Activated naive CD4-positive, alpha-beta T cell treated with anti-CD3 and anti-CD28 coated beads, Interleukin-2, amount 50 U/mL, for 72 hours (primary cell): ENCODE measurements around the gene SLC25A28. TPM values are rescaled to one million over a fixed set of nuclear protein-coding genes. Genes with fewer than 3 reads are reported as not detected.
"Not testable (repeated sequence)": the region's sequence is repeated elsewhere in the genome, so short reads cannot be mapped to it uniquely, and the experiment has no call there.

ENCODE experiments used
- ATAC-seq, 2 donors: fragments of 150-1000 bp; cut with Tn5 transposase; 2 replicates each; pipeline ENCODE4 v1.10.0; 2021; ENCODE audit warnings: mild to moderate bottlenecking in 2 of 2, moderate library complexity in 2 of 2
- DNase-seq, 2 donors: peaks; one replicate each; pipeline ENCODE4 v3.0.0; 2021 to 2022; ENCODE audit warnings: low spot score in 2 of 2
- H3K27ac Mint-ChIP-seq, 2 donors: one replicate each; pipeline ENCODE4 v1.8.0; 2022; ENCODE audit warnings: mild to moderate bottlenecking in 2 of 2, mixed read lengths in 2 of 2
- H3K36me3 Mint-ChIP-seq, 2 donors: one replicate each; pipeline ENCODE4 v1.8.0; 2022; ENCODE audit warnings: mixed read lengths in 2 of 2
- H3K9me3 Mint-ChIP-seq, 2 donors: one replicate each; pipeline ENCODE4 v1.8.0; 2022; ENCODE audit warnings: mixed read lengths in 2 of 2
- total RNA-seq, 2 donors: library from RNA; stranded (reverse); gene quantifications; one replicate each; pipeline ENCODE4 v1.2.3, GENCODE V29; 2022

SLC25A28 gene
- total RNA-seq, 2 donors from 2014 or later = 68.6 to 75.0 TPM

- Mint-ChIP-seq H3K36me3 (peaks cover 0 to 5% of the 10 kb centered on the region in 2 donors), H3K9me3 (peaks cover 2 to 3% of the 10 kb centered on the region in 2 donors), H3K27ac (no peak overlapping the region)
- no peak for ATAC-seq
- no peak for DNase-seq
These were observed 11.3 kb upstream of the SLC25A28 start for GRCh38 chr10:99631496-99631895.

- Mint-ChIP-seq H3K27ac (no peak overlapping the region), H3K9me3 (no peaks in the 10 kb centered on the region), H3K36me3 (peaks cover 0 to 5% of the 10 kb centered on the region in 2 donors)
- DNase-seq = no peak
- no peak for ATAC-seq
These were observed 10.8 kb upstream of the SLC25A28 start for GRCh38 chr10:99630991-99631390.

GRCh38 chr10:99630433-99630832 is 10.2 kb upstream of the SLC25A28 start:
- DNase-seq (no peak), ATAC-seq (no peak)
- Mint-ChIP-seq H3K27ac (no peak overlapping the region), H3K9me3 (no peaks in the 10 kb centered on the region), H3K36me3 (peaks cover 0 to 5% of the 10 kb centered on the region in 2 donors)

GRCh38 chr10:99629625-99629978 is 9.4 kb upstream of the SLC25A28 start:
- no peak overlapping the region for H3K27ac Mint-ChIP-seq
- ATAC-seq (peak; percentile 45 to 57), DNase-seq (no peak)
- H3K9me3 Mint-ChIP-seq = no peaks in the 10 kb centered on the region
- peaks cover 0 to 5% of the 10 kb centered on the region in 2 donors for H3K36me3 Mint-ChIP-seq

GRCh38 chr10:99628923-99629624 is 8.8 kb upstream of the SLC25A28 start:
- Mint-ChIP-seq H3K36me3 (peaks cover 0 to 1% of the 10 kb centered on the region in 2 donors), H3K27ac (no peak overlapping the region), H3K9me3 (no peaks in the 10 kb centered on the region)
- ATAC-seq (no peak), DNase-seq (no peak)

GRCh38 chr10:99625124-99625523 is 4.9 kb upstream of the SLC25A28 start:
- not testable (repeated sequence) for DNase-seq, H3K36me3 Mint-ChIP-seq, H3K9me3 Mint-ChIP-seq, ATAC-seq
- H3K27ac Mint-ChIP-seq = peak overlapping the region in 1 of 2 donors; percentile 34

GRCh38 chr10:99623919-99624318 is 3.7 kb upstream of the SLC25A28 start:
- peak overlapping the region in 1 of 2 donors; percentile 7 for H3K27ac Mint-ChIP-seq

GRCh38 chr10:99621454-99622251 is 1.4 kb upstream of the SLC25A28 start:
- H3K36me3 Mint-ChIP-seq = peaks cover 12% of the 10 kb centered on the region in 2 donors
- H3K9me3 Mint-ChIP-seq = no peaks in the 10 kb centered on the region
- ATAC-seq (no peak), DNase-seq (no peak)
- H3K27ac Mint-ChIP-seq = peak overlapping the region; percentile 81 to 95

More at GRCh38 chr10:99623919-99624318, 3.7 kb upstream of the SLC25A28 start:
- DNase-seq (no peak), ATAC-seq (no peak)
- H3K9me3 Mint-ChIP-seq = no peaks in the 10 kb centered on the region
- peaks cover 6 to 7% of the 10 kb centered on the region in 2 donors for H3K36me3 Mint-ChIP-seq

GRCh38 chr10:99620711-99621453 is 643 bp upstream of the SLC25A28 start:
- Mint-ChIP-seq H3K36me3 (peaks cover 12% of the 10 kb centered on the region in 2 donors), H3K27ac (peak overlapping the region; percentile 81 to 95), H3K9me3 (no peaks in the 10 kb centered on the region)
- ATAC-seq (peak; percentile 86 to 88), DNase-seq (peak; percentile 82 to 91)

- Mint-ChIP-seq H3K36me3 (peaks cover 12 to 23% of the 10 kb centered on the region in 2 donors), H3K27ac (peak overlapping the region; percentile 81 to 95), H3K9me3 (no peaks in the 10 kb centered on the region)
- DNase-seq (no peak), ATAC-seq (no peak)
These were observed 994 bp downstream of the SLC25A28 start for GRCh38 chr10:99619090-99619800.

GRCh38 chr10:99617696-99618095 is 2.5 kb downstream of the SLC25A28 start:
- peaks cover 12 to 23% of the 10 kb centered on the region in 2 donors for H3K36me3 Mint-ChIP-seq
- DNase-seq (no peak), ATAC-seq (no peak)
- no peak overlapping the region for H3K27ac Mint-ChIP-seq
- H3K9me3 Mint-ChIP-seq = no peaks in the 10 kb centered on the region

- DNase-seq = no peak
- Mint-ChIP-seq H3K9me3 (no peaks in the 10 kb centered on the region), H3K27ac (peak overlapping the region; percentile 3 to 20), H3K36me3 (peaks cover 12 to 26% of the 10 kb centered on the region in 2 donors)
- peak in 1 of 2 donors; percentile 29 for ATAC-seq
These were observed 4.8 kb downstream of the SLC25A28 start for GRCh38 chr10:99615426-99615825.

- ATAC-seq (peak in 1 of 2 donors; percentile 54), DNase-seq (peak in 1 of 2 donors; percentile 52)
- H3K9me3 Mint-ChIP-seq = no peaks in the 10 kb centered on the region
- H3K36me3 Mint-ChIP-seq = peaks cover 0 to 14% of the 10 kb centered on the region in 2 donors
- peak overlapping the region; percentile 22 to 36 for H3K27ac Mint-ChIP-seq
These were observed 7.9 kb downstream of the SLC25A28 start for GRCh38 chr10:99612167-99612831.

- Mint-ChIP-seq H3K9me3 (no peaks in the 10 kb centered on the region), H3K27ac (no peak overlapping the region), H3K36me3 (peaks cover 0 to 14% of the 10 kb centered on the region in 2 donors)
- no peak for ATAC-seq
- DNase-seq = no peak
These were observed 8.9 kb downstream of the SLC25A28 start for GRCh38 chr10:99611326-99611725.

GRCh38 chr10:99610221-99610620 is 10.0 kb downstream of the SLC25A28 start:
- Mint-ChIP-seq H3K9me3 (no peaks in the 10 kb centered on the region), H3K27ac (no peak overlapping the region), H3K36me3 (peaks cover 0 to 9% of the 10 kb centered on the region in 2 donors)
- ATAC-seq = no peak
- DNase-seq = no peak

GRCh38 chr10:99609186-99609585 is 11.1 kb downstream of the SLC25A28 start:
- Mint-ChIP-seq H3K9me3 (no peaks in the 10 kb centered on the region), H3K36me3 (peaks cover 0 to 4% of the 10 kb centered on the region in 2 donors), H3K27ac (peak overlapping the region in 1 of 2 donors; percentile 25)
- ATAC-seq (no peak), DNase-seq (no peak)
